Measurements from ENCODE around the gene ZNF730. TPM values are rescaled to one million over a fixed set of nuclear protein-coding genes. Genes with fewer than 3 reads are reported as not detected.
"Not testable (repeated sequence)": the region's sequence is repeated elsewhere in the genome, so short reads cannot be mapped to it uniquely, and the experiment has no call there.

The ZNF730 gene
- total RNA-seq, result 1.5 and 1.9 TPM in 2 replicates

DNA sequence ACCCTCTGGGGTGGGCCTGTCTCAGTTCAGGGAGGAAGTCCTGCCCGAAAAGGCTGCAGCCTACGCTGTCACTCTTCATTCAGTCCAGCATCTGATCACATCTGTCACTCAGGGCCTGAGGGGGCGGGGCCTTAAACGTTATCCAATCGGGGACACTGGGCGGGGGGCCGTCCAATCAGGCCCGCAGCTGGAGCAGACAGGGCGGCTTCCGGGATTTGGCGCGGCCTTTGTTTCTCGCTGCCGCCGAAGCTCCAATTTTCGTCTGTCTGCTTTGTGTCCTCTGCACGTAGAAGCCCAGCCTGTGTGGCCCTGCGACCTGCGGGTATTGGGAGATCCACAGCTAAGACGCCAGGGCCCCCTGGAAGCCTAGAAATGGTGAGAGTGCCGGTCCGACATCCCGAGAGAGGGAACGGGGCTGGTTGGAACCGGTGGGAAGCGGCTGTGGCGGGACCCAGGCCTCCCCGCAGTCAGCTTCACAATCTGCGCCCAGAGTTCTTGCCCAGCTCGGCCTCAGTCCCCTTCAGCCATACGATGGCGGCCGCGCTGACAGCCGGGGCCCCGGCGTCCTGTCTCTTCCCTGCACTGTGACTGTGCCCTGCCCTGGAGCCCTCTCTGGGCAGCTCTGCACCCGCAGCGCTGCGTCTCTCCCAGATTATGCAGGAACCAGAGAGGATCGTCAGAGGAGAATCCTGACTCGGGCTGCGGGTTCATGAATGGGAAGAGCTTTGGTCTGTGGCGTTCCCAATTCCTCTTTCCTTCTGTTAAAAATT is at the start of gene ZNF730:
ZNF730 (plus strand) TSS at position 224 of the 770 bp plus-strand sequence; CDS start at position 373, 149 bp downstream.
- peak; percentile 2 for DNase-seq (ENCODE audit: low read depth, low spot score)

DNA sequence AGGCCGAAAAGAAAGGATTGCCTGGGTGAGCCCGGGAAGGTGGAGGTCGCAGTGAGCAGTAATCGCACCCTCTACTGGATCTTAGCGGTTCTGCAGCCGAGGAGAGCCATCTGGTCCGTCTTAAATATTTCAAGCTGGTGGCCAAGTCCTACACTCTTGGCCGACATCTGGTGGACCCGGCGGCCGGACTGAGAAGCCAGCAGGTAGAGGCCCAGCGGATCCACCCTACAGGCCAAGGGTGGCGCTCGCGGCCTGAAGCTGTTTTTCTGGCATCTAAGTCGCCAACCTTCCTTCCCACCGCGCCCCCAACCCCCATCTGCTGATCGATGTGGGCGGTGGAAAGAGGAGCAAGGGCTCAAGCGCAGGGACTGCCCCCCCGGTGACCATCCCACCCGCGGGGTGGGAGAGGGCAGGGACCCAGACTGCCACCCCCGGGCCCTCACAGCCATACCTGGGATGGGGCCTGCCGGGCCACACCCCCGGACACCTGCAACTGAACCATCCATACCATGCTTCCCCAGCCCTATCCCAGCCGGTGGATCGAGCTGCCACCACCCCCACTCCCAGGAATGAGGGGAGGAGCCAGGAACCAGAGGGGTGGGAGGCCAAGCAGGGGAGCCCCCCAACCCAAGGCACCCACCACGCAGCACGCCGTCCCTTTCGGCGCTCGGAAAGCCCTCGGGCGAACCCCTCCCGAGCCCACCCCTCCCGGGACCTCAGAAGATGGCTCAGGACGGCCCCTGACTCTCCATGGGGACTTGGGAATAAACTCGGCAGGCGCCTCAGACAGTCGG is 46.3 kb upstream of the ZNF730 start:
- DNase-seq (ENCODE audit: low read depth, low spot score), result no peak

DNA sequence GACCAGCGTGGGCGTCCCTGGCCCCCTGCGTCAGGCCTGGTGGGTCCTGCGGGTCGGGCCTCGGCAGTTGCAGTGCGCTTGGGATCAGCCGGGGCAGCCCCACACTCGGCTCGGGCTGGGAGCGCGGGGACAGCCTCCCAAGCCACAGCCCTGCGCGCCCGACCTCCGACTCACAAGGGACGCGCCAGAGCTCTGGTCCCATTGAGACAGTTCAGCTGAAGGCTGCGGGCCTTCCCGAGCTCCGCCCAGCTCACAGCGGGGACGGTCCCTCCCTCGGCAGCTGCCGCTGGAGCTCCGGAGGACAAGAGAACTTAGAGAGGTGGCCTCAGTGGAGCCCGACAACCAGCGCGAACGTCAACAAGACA is 45.7 kb upstream of the ZNF730 start:
- no peak for DNase-seq (ENCODE audit: low read depth, low spot score)

- peak; percentile 29 for DNase-seq (ENCODE audit: low read depth, low spot score)
Measured at GRCh38 chr19:23075031-23075733, 41.6 kb upstream of the ZNF730 start.

DNA sequence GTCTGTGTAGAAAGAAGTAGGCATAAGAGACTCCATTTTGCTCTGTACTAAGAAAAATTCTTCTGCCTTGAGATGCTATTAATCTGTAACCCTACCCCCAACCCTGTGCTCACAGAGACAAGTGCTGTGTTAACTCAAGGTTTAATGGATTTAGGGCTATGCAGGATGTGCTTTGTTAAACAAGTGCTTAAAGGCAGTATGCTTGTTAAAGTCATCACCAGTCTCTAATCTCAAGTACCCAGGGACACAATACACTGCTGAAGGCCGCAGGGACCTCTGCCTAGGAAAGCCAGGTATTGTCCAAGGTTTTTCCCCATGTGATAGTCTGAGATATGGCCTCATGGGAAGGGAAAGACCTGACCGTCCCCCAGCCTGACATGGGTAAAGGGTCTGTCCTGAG is 39.0 kb upstream of the ZNF730 start:
- DNase-seq (ENCODE audit: low read depth, low spot score), result not testable (repeated sequence)

- DNase-seq (ENCODE audit: low read depth, low spot score), result no peak
Measured at GRCh38 chr19:23093832-23094231, 23.0 kb upstream of the ZNF730 start.

- no peak for DNase-seq (ENCODE audit: low read depth, low spot score)
Measured at GRCh38 chr19:23095418-23095817, 21.4 kb upstream of the ZNF730 start.

- DNase-seq (ENCODE audit: low read depth, low spot score), result no peak
Measured at GRCh38 chr19:23098286-23098685, 18.5 kb upstream of the ZNF730 start.

DNA sequence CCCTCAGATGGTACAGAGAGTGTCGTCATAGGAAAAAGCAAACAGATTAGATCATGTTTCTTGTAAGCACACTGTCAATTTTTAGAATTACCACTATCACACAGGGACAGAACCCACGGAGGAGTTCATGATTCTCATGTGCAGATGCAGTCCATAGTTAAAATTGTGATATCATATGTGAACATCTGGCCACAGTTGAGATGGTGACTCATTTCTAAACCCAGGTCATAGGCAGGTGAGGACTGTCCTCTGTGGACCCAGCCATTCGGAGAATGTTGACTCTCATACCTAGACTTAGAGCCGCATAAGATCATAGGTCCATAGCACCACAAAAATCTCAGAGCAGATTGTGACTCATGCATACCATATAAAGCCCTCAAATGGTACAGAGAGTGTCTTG is 17.8 kb upstream of the ZNF730 start:
- no peak for DNase-seq (ENCODE audit: low read depth, low spot score)

DNA sequence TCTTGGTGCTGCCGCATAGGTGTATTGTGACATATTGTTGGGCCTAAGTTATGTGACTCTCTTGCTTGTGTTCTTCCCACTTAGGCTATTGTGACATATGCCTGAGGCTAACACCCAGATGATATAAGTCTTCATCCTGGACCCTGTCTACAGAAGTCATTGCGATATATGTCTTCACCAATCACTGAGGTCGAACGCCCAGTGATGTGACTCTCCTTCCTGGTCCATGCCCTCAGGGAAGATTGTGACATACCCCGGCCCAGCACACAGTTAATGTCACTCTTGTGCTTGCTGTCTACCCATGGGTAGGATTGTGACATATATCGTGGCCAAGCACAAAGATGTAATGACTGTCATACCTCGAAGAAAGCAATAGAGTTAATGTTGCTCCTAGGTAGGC is 16.9 kb upstream of the ZNF730 start:
- DNase-seq (ENCODE audit: low read depth, low spot score), result no peak

- DNase-seq (ENCODE audit: low read depth, low spot score), result no peak
Measured at GRCh38 chr19:23101241-23101640, 15.6 kb upstream of the ZNF730 start.

DNA sequence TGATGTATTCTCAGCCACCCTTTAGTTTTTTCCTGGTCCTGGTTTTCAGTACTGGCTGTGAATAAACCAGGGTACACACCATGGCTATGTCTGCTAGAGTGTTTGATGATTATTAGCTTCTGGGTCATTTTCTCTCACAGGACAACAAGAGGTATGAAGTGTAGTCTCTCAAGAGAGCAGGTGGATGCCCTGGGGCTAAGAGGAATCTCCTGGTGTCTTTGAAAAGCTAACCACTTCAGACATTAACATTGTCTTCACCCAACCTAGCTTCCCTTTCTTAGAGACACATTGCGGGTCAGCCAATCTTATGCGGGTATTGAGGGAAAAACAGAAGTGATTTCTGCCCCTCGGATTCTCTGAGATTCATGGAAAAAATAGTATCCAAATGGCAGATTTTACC is 1.6 kb downstream of the ZNF730 start:
- DNase-seq (ENCODE audit: low read depth, low spot score), result no peak

GRCh38 chr19:23134211-23134610 is 17.4 kb downstream of the ZNF730 start:
- DNase-seq (ENCODE audit: low read depth, low spot score), result not testable (repeated sequence)

DNA sequence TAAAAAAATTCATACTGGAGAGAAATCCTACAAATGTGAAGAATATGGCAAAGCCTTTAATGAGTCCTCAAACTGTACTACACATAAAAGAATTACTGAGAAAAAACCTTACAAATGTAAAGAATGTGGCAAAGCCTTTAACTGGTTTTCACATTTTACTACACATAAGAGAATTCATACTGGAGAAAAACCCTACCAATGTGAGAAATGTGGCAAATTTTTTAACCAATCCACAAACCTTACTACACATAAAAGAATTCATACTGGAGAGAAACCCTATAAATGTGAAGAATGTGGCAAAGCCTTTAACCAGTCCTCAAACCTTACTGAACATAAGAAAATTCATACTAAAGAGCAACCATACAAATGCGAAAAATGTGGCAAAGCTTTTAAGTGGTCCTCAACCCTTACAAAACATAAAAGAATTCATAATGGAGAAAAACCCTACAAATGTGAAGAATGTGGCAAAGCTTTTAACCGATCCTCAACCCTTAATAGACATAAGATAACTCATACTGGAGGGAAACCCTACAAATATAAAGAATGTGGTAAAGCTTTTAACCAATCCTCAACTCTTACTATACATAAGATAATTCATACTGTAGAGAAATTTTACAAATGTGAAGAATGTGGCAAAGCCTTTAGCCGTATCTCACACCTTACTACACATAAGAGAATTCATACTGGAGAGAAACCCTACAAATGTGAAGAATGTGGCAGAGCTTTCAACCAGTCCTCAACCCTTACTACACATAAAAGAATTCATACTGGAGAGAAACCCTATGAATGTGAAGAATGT is 29.0 kb downstream of the ZNF730 start:
- DNase-seq (ENCODE audit: low read depth, low spot score), result no peak

GRCh38 chr19:23160766-23161165 is 43.9 kb downstream of the ZNF730 start:
- DNase-seq (ENCODE audit: low read depth, low spot score), result no peak

- DNase-seq (ENCODE audit: low read depth, low spot score), result not testable (repeated sequence)
Measured at GRCh38 chr19:23168286-23168685, 51.5 kb downstream of the ZNF730 start.

GRCh38 chr19:23183251-23183650 is 66.4 kb downstream of the ZNF730 start:
- DNase-seq (ENCODE audit: low read depth, low spot score), result no peak

- DNase-seq (ENCODE audit: low read depth, low spot score), result no peak
Measured at GRCh38 chr19:23190341-23190740, 73.5 kb downstream of the ZNF730 start.
